ENCODE results near the gene VASP.

DNA sequence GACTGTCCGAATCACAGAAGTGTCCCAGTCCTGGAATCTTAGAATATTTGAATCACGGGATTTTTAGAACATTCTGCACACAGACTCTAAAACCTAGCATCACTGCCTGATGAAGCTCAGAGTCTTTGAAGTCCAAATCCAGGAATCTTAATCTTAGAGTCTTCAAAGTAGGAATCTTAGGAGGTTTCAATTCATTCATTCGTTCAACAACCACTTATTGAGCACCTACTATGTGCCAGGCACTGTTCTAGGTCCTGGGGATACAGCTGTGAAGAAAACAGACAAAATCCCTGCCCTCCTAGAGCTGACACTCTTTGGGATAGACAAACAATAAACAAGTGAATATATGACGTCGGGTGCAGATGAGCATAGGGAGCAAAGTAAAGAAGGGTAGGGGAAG is 12.1 kb upstream of the VASP start:
- no peak for TF ChIP-seq POLR2AphosphoS5 (IDR thresholded peaks at IDR 0.05; ENCODE audit: low read depth, low read length)
- TF ChIP-seq, protein P1, sequence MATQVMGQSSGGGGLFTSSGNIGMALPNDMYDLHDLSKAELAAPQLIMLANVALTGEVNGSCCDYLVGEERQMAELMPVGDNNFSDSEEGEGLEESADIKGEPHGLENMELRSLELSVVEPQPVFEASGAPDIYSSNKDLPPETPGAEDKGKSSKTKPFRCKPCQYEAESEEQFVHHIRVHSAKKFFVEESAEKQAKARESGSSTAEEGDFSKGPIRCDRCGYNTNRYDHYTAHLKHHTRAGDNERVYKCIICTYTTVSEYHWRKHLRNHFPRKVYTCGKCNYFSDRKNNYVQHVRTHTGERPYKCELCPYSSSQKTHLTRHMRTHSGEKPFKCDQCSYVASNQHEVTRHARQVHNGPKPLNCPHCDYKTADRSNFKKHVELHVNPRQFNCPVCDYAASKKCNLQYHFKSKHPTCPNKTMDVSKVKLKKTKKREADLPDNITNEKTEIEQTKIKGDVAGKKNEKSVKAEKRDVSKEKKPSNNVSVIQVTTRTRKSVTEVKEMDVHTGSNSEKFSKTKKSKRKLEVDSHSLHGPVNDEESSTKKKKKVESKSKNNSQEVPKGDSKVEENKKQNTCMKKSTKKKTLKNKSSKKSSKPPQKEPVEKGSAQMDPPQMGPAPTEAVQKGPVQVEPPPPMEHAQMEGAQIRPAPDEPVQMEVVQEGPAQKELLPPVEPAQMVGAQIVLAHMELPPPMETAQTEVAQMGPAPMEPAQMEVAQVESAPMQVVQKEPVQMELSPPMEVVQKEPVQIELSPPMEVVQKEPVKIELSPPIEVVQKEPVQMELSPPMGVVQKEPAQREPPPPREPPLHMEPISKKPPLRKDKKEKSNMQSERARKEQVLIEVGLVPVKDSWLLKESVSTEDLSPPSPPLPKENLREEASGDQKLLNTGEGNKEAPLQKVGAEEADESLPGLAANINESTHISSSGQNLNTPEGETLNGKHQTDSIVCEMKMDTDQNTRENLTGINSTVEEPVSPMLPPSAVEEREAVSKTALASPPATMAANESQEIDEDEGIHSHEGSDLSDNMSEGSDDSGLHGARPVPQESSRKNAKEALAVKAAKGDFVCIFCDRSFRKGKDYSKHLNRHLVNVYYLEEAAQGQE (IDR thresholded peaks at IDR 0.05; ENCODE audit: insufficient read depth in 1 of 2, low read depth in 2 of 2, low read length in 2 of 2) = no peak
